ENCODE data around the gene UBTD1. TPM values are rescaled to one million over a fixed set of nuclear protein-coding genes. Genes with fewer than 3 reads are reported as not detected.

UBTD1 gene
- polyA plus RNA-seq (12.0 to 20.5 TPM (median 19.3 TPM) in 3 replicates), polyA minus RNA-seq (6.8 to 19.4 TPM (median 11.6 TPM) in 3 replicates)
- 3.5 TPM for polyA plus RNA-seq (2011; ENCODE audit: low read depth)
- polyA plus RNA-seq (2011; cell fraction: cytosol; rRNA removed): 13.3 and 33.4 TPM in 2 replicates
- 8.4 and 14.1 TPM in 2 replicates for polyA plus RNA-seq (2011; cell fraction: nucleus; rRNA removed)
- polyA plus RNA-seq (2012; ENCODE audit: low replicate concordance): 17.0 and 24.0 TPM in 2 replicates
- polyA minus RNA-seq (2011; cell fraction: cytosol; rRNA and poly(A)+ RNA removed): 31.7 TPM
- 9.3 and 9.8 TPM in 2 replicates for polyA minus RNA-seq (2011; cell fraction: nucleus; rRNA and poly(A)+ RNA removed)

- peaks cover 0 to 2% of the 10 kb centered on the region in 2 experiments for H3K36me3 ChIP-seq (ENCODE audit: control insufficient read depth in 2 of 2, extremely low read depth in 1 of 2, insufficient read depth in 2 of 2, low read length in 2 of 2)
- peak within 1 kb of the TSS; percentile 88 for H2AFZ ChIP-seq (ENCODE audit: control insufficient read depth, low read length)
- peak within 1 kb of the TSS; percentile 98 for H3K27ac ChIP-seq (ENCODE audit: control insufficient read depth, insufficient read depth, low read length)
- H4K20me1 ChIP-seq (ENCODE audit: control insufficient read depth, extremely low read depth, insufficient read depth, low read length): no peaks in the 10 kb centered on the region
- H3K9me1 ChIP-seq (ENCODE audit: control insufficient read depth, extremely low read depth, insufficient read depth, low read length): no peaks in the 10 kb centered on the region
- DNase-seq (ENCODE audit: low read depth, low spot score): no peak
- H3K4me3 ChIP-seq (ENCODE audit: control insufficient read depth in 2 of 3, extremely low read depth in 1 of 3, insufficient read depth in 2 of 3, low read depth in 1 of 3, low read length in 3 of 3): peak within 1 kb of the TSS; percentile 94 to 98 (median 98)
- dilution Hi-C loops (cut with MboI; ENCODE audit: extremely low pct_ligation_motif_present, low sequenced_read_pairs): no loop called here
- no peak for FAIRE-seq
- peak within 1 kb of the TSS; percentile 99 for H3K9ac ChIP-seq (ENCODE audit: control insufficient read depth, extremely low read depth, insufficient read depth, low read length)
- peak within 1 kb of the TSS; percentile 81 for H3K4me2 ChIP-seq (ENCODE audit: control insufficient read depth, extremely low read depth, insufficient read depth, low read depth, low read length)
- no peak for TF ChIP-seq EZH2 (IDR thresholded peaks at IDR 0.05; ENCODE audit: low read length)
- TF ChIP-seq CTCF (optimal IDR thresholded peaks at IDR 0.05 in 1 of 3, IDR thresholded peaks at IDR 0.05 in 1 of 3, conservative IDR thresholded peaks at IDR 0.05 in 1 of 3; ENCODE audit: extremely low read depth in 1 of 3, insufficient read depth in 2 of 3, low read length in 3 of 3): no peak
- H3K9me3 ChIP-seq (ENCODE audit: control insufficient read depth, low read depth, low read length): no peaks in the 10 kb centered on the region
- no peaks in the 10 kb centered on the region for H3K27me3 ChIP-seq (ENCODE audit: control insufficient read depth, extremely low read depth, insufficient read depth, low read length)
- peaks cover 30% of the 10 kb centered on the region for H3K4me1 ChIP-seq (ENCODE audit: control insufficient read depth, extremely low read depth, insufficient read depth, low read length)
- peaks cover 83% of the 10 kb centered on the region for H3K79me2 ChIP-seq (ENCODE audit: control insufficient read depth, insufficient read depth, low read length)
These were observed at the start of gene UBTD1 for GRCh38 chr10:97498841-97499560. Gene UBTD1, plus strand, starts transcription at chr10:97498924. Its CDS starts 280 bp downstream, at chr10:97499204.

- dilution Hi-C loops (cut with MboI; ENCODE audit: extremely low pct_ligation_motif_present, low sequenced_read_pairs): no loop called here
- peaks cover 2% of the 10 kb centered on the region for H3K9me1 ChIP-seq (ENCODE audit: control insufficient read depth, extremely low read depth, insufficient read depth, low read length)
- H3K4me2 ChIP-seq (ENCODE audit: control insufficient read depth, extremely low read depth, insufficient read depth, low read depth, low read length): no peak overlapping the region
- no peak overlapping the region for H3K4me3 ChIP-seq (ENCODE audit: control insufficient read depth in 2 of 3, extremely low read depth in 1 of 3, insufficient read depth in 2 of 3, low read depth in 1 of 3, low read length in 3 of 3)
- no peak overlapping the region for H3K27ac ChIP-seq (ENCODE audit: control insufficient read depth, insufficient read depth, low read length)
- H3K9ac ChIP-seq (ENCODE audit: control insufficient read depth, extremely low read depth, insufficient read depth, low read length): no peak overlapping the region
- DNase-seq (ENCODE audit: low read depth, low spot score) (no peak), FAIRE-seq (no peak)
- TF ChIP-seq EZH2 (IDR thresholded peaks at IDR 0.05; ENCODE audit: low read length): no peak
- TF ChIP-seq CTCF (optimal IDR thresholded peaks at IDR 0.05 in 1 of 3, IDR thresholded peaks at IDR 0.05 in 1 of 3, conservative IDR thresholded peaks at IDR 0.05 in 1 of 3; ENCODE audit: extremely low read depth in 1 of 3, insufficient read depth in 2 of 3, low read length in 3 of 3): no peak
- peaks cover 16% of the 10 kb centered on the region for H3K4me1 ChIP-seq (ENCODE audit: control insufficient read depth, extremely low read depth, insufficient read depth, low read length)
- H3K79me2 ChIP-seq (ENCODE audit: control insufficient read depth, insufficient read depth, low read length): peaks cover 64% of the 10 kb centered on the region
- H2AFZ ChIP-seq (ENCODE audit: control insufficient read depth, low read length): no peak overlapping the region
- no peaks in the 10 kb centered on the region for H3K9me3 ChIP-seq (ENCODE audit: control insufficient read depth, low read depth, low read length)
- no peaks in the 10 kb centered on the region for H4K20me1 ChIP-seq (ENCODE audit: control insufficient read depth, extremely low read depth, insufficient read depth, low read length)
- H3K36me3 ChIP-seq (ENCODE audit: control insufficient read depth in 2 of 2, extremely low read depth in 1 of 2, insufficient read depth in 2 of 2, low read length in 2 of 2): peaks cover 25% of the 10 kb centered on the region in 2 experiments
- H3K27me3 ChIP-seq (ENCODE audit: control insufficient read depth, extremely low read depth, insufficient read depth, low read length): no peaks in the 10 kb centered on the region
These were observed 47.9 kb upstream of the UBTD1 start for GRCh38 chr10:97450828-97451227.

Data from keratinocyte (primary cell).